Measurements from ENCODE around the gene VAPB. TPM values are rescaled to one million over a fixed set of nuclear protein-coding genes. Genes with fewer than 3 reads are reported as not detected.

The VAPB gene
- total and polyA plus RNA-seq, 10 of the 15 experiments (the other 5 are each of a cell fraction or from before 2014, with no cell fraction given) = 3.2 to 28.6 (median 20.5) TPM

GRCh38 chr20:58382096-58382495 is 6.9 kb upstream of the VAPB start (continued):
- no peak for TF ChIP-seq PBX3 (IDR thresholded peaks at IDR 0.05; ENCODE audit: insufficient replicate concordance, low read depth, low read length)
- no peak for TF ChIP-seq GATAD2B (conservative IDR thresholded peaks at IDR 0.05; ENCODE audit: low read depth)
- TF ChIP-seq ZNF384 (IDR thresholded peaks at IDR 0.05; ENCODE audit: borderline replicate concordance, low read depth, low read length) = no peak
- no peak for TF ChIP-seq KAT2A (conservative IDR thresholded peaks at IDR 0.05; ENCODE audit: control insufficient read depth, low read depth, low read length)
- TF ChIP-seq POLR2AphosphoS2 (IDR thresholded peaks at IDR 0.05; ENCODE audit: low read depth, low read length) = no peak
- TF ChIP-seq ESRRA (IDR thresholded peaks at IDR 0.05; ENCODE audit: low read length) = no peak

- no peak for DNase-seq (ENCODE audit: low read depth, low spot score)
- Histone ChIP-seq H3K4me1 (ENCODE audit: control insufficient read depth, insufficient read depth, low read length) (peaks cover under 1% of the 10 kb centered on the region; the same call in 1 of the 2 replicates), H2AFZ (ENCODE audit: control insufficient read depth, low read depth, low read length) (no peak overlapping the region), H3K4me2 (ENCODE audit: control insufficient read depth, insufficient read depth) (no peak overlapping the region), H3K4me3 (no peak overlapping the region), H3K36me3 (ENCODE audit: control insufficient read depth in 2 of 2, insufficient read depth in 2 of 2, low read length in 1 of 2) (no peaks in the 10 kb centered on the region), H3K9me3 (replicated peaks; ENCODE audit: control insufficient read depth, insufficient read depth, low read length) (peaks cover 10% of the 10 kb centered on the region), H3K9ac (ENCODE audit: control insufficient read depth, insufficient read depth, low read length) (no peak overlapping the region), H3K79me2 (ENCODE audit: control insufficient read depth, insufficient read depth, low read length) (peaks cover 8% of the 10 kb centered on the region), H3K27me3 (replicated peaks in 1 of 2; ENCODE audit: control insufficient read depth in 2 of 2, insufficient read depth in 2 of 2, low read length in 1 of 2) (no peaks in the 10 kb centered on the region), H4K20me1 (ENCODE audit: control insufficient read depth, insufficient read depth) (no peaks in the 10 kb centered on the region), H3K27ac (ENCODE audit: control insufficient read depth, insufficient read depth) (no peak overlapping the region)
- no peak for ATAC-seq
- ChIA-PET SMC1A (ENCODE audit: uncharacterized antibody, unreplicated experiment) (interaction anchor here (0.7 kb wide), 1 partner anchor 88 kb away, joined by 3 read pairs; no protein-coding TSS in a partner anchor), CTCF (no interaction called here), RAD21 (ENCODE audit: unreplicated experiment) (no interaction called here), POLR2A (no interaction called here)
- in situ Hi-C loops (cut with MboI) = no loop called here
- no TSS peak for BruUV-seq (replicated peaks)
- TF ChIP-seq NFYA (IDR thresholded peaks at IDR 0.05; ENCODE audit: borderline replicate concordance, low read depth, low read length) (no peak), NFIC (IDR thresholded peaks at IDR 0.05; ENCODE audit: low read depth, low read length) (no peak), PRDM15 (CRISPR knock-in tag; IDR thresholded peaks at IDR 0.05) (no peak), FOS (IDR thresholded peaks at IDR 0.05; ENCODE audit: borderline replicate concordance, extremely low read depth, insufficient read length) (no peak), IRF3 (IDR thresholded peaks at IDR 0.05) (no peak), CBX5 (IDR thresholded peaks at IDR 0.05; ENCODE audit: low read depth) (no peak), BACH1 (IDR thresholded peaks at IDR 0.05; ENCODE audit: borderline replicate concordance) (no peak), ZNF207 (IDR thresholded peaks at IDR 0.05; ENCODE audit: borderline replicate concordance) (no peak)
- WGBS (ENCODE audit: insufficient coverage, insufficient replicate concordance, low lambda C conversion rate, missing lambda C conversion rate) = 75% methylated on average over 5 of the region's 5 CpGs
- no peak for FAIRE-seq
- intact Hi-C loops (cut with micrococcal nuclease; ENCODE audit: unreplicated experiment) = loop anchor here (5.0 kb wide), 1 partner anchor 78 kb away; the partner anchor contains the start of gene RAB22A
Observed at GRCh38 chr20:58384821-58385220, 4.2 kb upstream of the VAPB start.
